Mesenchymal stem cell (in vitro differentiated cells and primary cell): ENCODE data around the gene SRL.
A peak's percentile ranks its signal among the peaks of the same experiment; 100 is the strongest.

ENCODE experiments used
- DNase-seq: peaks from one replicate; pipeline ENCODE4 v3.0.0-alpha.2; 2013
- H2AFZ ChIP-seq: one replicate; pipeline ENCODE4 v1.6.1; 2013; ENCODE audit warnings: low read depth, mild to moderate bottlenecking, control low read depth, inconsistent platforms, low read length, moderate library complexity
- H2AK5ac ChIP-seq: 2 replicates; pipeline ENCODE4 v1.6.1; 2013; ENCODE audit warnings: low read length, moderate library complexity, mild to moderate bottlenecking, inconsistent platforms; ENCODE audit not compliant: severe bottlenecking
- H2BK120ac ChIP-seq: one replicate; pipeline ENCODE4 v1.6.1; 2013; ENCODE audit warnings: low read depth, mild to moderate bottlenecking, inconsistent platforms, low read length, moderate library complexity
- H2BK12ac ChIP-seq, 2 experiments: one replicate each; pipeline ENCODE4 v1.6.1; 2013; ENCODE audit warnings: inconsistent platforms in 2 of 2, low read length in 2 of 2, mild to moderate bottlenecking in 2 of 2, moderate library complexity in 2 of 2, control low read depth in 1 of 2
- H2BK15ac ChIP-seq: one replicate; pipeline ENCODE4 v1.6.1; 2013; ENCODE audit warnings: mild to moderate bottlenecking, low read depth, inconsistent platforms; ENCODE audit not compliant: poor library complexity, severe bottlenecking
- H2BK5ac ChIP-seq: 2 replicates; pipeline ENCODE4 v1.6.1; 2013; ENCODE audit warnings: low read depth, mild to moderate bottlenecking, low read length, control low read depth, inconsistent platforms; ENCODE audit not compliant: poor library complexity, severe bottlenecking
- H3K14ac ChIP-seq, 2 experiments: one replicate each; pipeline ENCODE4 v1.6.1; 2013; ENCODE audit warnings: inconsistent platforms in 2 of 2, low read length in 2 of 2, control low read depth in 1 of 2, mild to moderate bottlenecking in 1 of 2, moderate library complexity in 1 of 2
- H3K18ac ChIP-seq, 2 experiments: one replicate each; pipeline ENCODE4 v1.6.1; 2013; ENCODE audit warnings: inconsistent platforms in 2 of 2, low read length in 2 of 2, control low read depth in 1 of 2, low read depth in 1 of 2, mild to moderate bottlenecking in 1 of 2
- H3K23ac ChIP-seq, 2 experiments: one replicate each; pipeline ENCODE4 v1.6.1; 2013; ENCODE audit warnings: inconsistent platforms in 2 of 2, low read length in 2 of 2, mild to moderate bottlenecking in 2 of 2, moderate library complexity in 2 of 2, control low read depth in 1 of 2
- H3K27ac ChIP-seq: 2 replicates; pipeline ENCODE4 v1.5.1; 2013; ENCODE audit warnings: mild to moderate bottlenecking, moderate library complexity, low read length, control low read depth, inconsistent platforms; ENCODE audit not compliant: poor library complexity, severe bottlenecking
- H3K27me3 ChIP-seq, 2 experiments: 2 replicates each; pipeline versions ENCODE4 v1.6.1 to v1.7.0; 2013; ENCODE audit warnings: low read length in 2 of 2, mild to moderate bottlenecking in 2 of 2, moderate library complexity in 2 of 2, control low read depth in 1 of 2, inconsistent platforms in 1 of 2; ENCODE audit not compliant: control insufficient read depth in 1 of 2, insufficient read depth in 1 of 2
- H3K36me3 ChIP-seq, 2 experiments: 2 replicates each; pipeline versions ENCODE4 v1.6.1 to v1.7.0; 2013; ENCODE audit warnings: low read length in 2 of 2, control low read depth in 1 of 2, inconsistent platforms in 1 of 2, low read depth in 1 of 2, mild to moderate bottlenecking in 1 of 2; ENCODE audit not compliant: insufficient read depth in 2 of 2, control insufficient read depth in 1 of 2
- H3K4ac ChIP-seq, 2 experiments: one replicate each; pipeline ENCODE4 v1.6.1; 2013; ENCODE audit warnings: inconsistent platforms in 2 of 2, low read length in 2 of 2, mild to moderate bottlenecking in 2 of 2, moderate library complexity in 2 of 2, control low read depth in 1 of 2, low read depth in 1 of 2
- H3K4me1 ChIP-seq: 2 replicates; pipeline ENCODE4 v1.6.1; 2013; ENCODE audit warnings: low read depth, low read length, control low read depth; ENCODE audit not compliant: control insufficient read depth, insufficient read depth
- H3K4me2 ChIP-seq: 2 replicates; pipeline ENCODE4 v1.6.1; 2013; ENCODE audit warnings: low read length, mild to moderate bottlenecking, inconsistent platforms; ENCODE audit not compliant: poor library complexity, severe bottlenecking
- H3K4me3 ChIP-seq, 2 experiments: 2 replicates each; pipeline versions ENCODE4 v1.5.1 to v1.7.0; 2013; ENCODE audit warnings: low read length in 2 of 2, mild to moderate bottlenecking in 2 of 2, control low read depth in 1 of 2, low read depth in 1 of 2; ENCODE audit not compliant: insufficient read depth in 1 of 2
- H3K79me1 ChIP-seq: replicated peaks from 2 replicates; pipeline ENCODE4 v1.6.1; 2013; ENCODE audit warnings: mild to moderate bottlenecking, control low read depth, low read length, inconsistent platforms; ENCODE audit not compliant: poor library complexity, severe bottlenecking
- H3K9ac ChIP-seq: 2 replicates; pipeline ENCODE4 v1.7.0; 2013; ENCODE audit warnings: mild to moderate bottlenecking, low read length, moderate library complexity
- H3K9me3 ChIP-seq: 2 replicates; pipeline ENCODE4 v1.7.0; 2013; ENCODE audit warnings: mild to moderate bottlenecking, low read length; ENCODE audit not compliant: control insufficient read depth
- H4K8ac ChIP-seq: one replicate; pipeline ENCODE4 v1.6.1; 2013; ENCODE audit warnings: inconsistent platforms, mild to moderate bottlenecking, low read length, moderate library complexity
- H4K91ac ChIP-seq: one replicate; pipeline ENCODE4 v1.6.1; 2013; ENCODE audit warnings: mild to moderate bottlenecking, low read length, inconsistent platforms
- WGBS: methylation state at CpG from one replicate; pipeline ENCODE4 v1.1.7; 2013; ENCODE audit warnings: mixed read lengths; 5-methylcytosine and 5-hydroxymethylcytosine counted together

The SRL gene

GRCh38 chr16:4203748-4204147 lies 38.1 kb downstream of the SRL start:
- no peak overlapping the region for H3K4me2 ChIP-seq
- DNase-seq = no peak
- H2AFZ ChIP-seq = no peak overlapping the region
- H3K9ac ChIP-seq = no peak overlapping the region
- no peak overlapping the region for H2BK12ac ChIP-seq
- H3K9me3 ChIP-seq = no peaks in the 10 kb centered on the region
- WGBS = 87% methylated on average over 11 of the region's 11 CpGs
- H3K4me3 ChIP-seq = no peak overlapping the region
- H2BK120ac ChIP-seq = no peak overlapping the region
- no peaks in the 10 kb centered on the region for H3K36me3 ChIP-seq
- no peak overlapping the region for H3K14ac ChIP-seq
- H4K91ac ChIP-seq = no peak overlapping the region
- H3K18ac ChIP-seq = no peak overlapping the region
- no peak overlapping the region for H4K8ac ChIP-seq
- no peaks in the 10 kb centered on the region for H3K79me1 ChIP-seq
- peaks cover 0 to 33% of the 10 kb centered on the region in 2 experiments for H3K27me3 ChIP-seq
- no peak overlapping the region for H3K27ac ChIP-seq
- H3K4me1 ChIP-seq = peaks cover 10% of the 10 kb centered on the region
- H2BK5ac ChIP-seq = no peak overlapping the region
- no peak overlapping the region for H2BK15ac ChIP-seq
- H2AK5ac ChIP-seq = no peak overlapping the region
- no peak overlapping the region for H3K23ac ChIP-seq
- no peak overlapping the region for H3K4ac ChIP-seq

GRCh38 chr16:4202615-4203345 lies 39.1 kb downstream of the SRL start:
- peak overlapping the region in 1 of 2 experiments; percentile 21 for H3K18ac ChIP-seq
- H4K8ac ChIP-seq = no peak overlapping the region
- DNase-seq = no peak
- H3K27ac ChIP-seq = no peak overlapping the region
- no peak overlapping the region for H2BK12ac ChIP-seq
- H3K27me3 ChIP-seq = peaks cover 0 to 24% of the 10 kb centered on the region in 2 experiments
- no peaks in the 10 kb centered on the region for H3K36me3 ChIP-seq
- no peaks in the 10 kb centered on the region for H3K9me3 ChIP-seq
- H3K14ac ChIP-seq = no peak overlapping the region
- no peak overlapping the region for H3K9ac ChIP-seq
- no peaks in the 10 kb centered on the region for H3K79me1 ChIP-seq
- 93% methylated on average over 16 of the region's 21 CpGs for WGBS
- H3K4me1 ChIP-seq = peaks cover 10% of the 10 kb centered on the region
- H2AFZ ChIP-seq = no peak overlapping the region
- H3K23ac ChIP-seq = no peak overlapping the region
- no peak overlapping the region for H2BK120ac ChIP-seq
- H3K4ac ChIP-seq = no peak overlapping the region
- no peak overlapping the region for H4K91ac ChIP-seq
- H2BK15ac ChIP-seq = no peak overlapping the region
- no peak overlapping the region for H3K4me2 ChIP-seq
- H2AK5ac ChIP-seq = no peak overlapping the region
- H2BK5ac ChIP-seq = no peak overlapping the region
- no peak overlapping the region for H3K4me3 ChIP-seq

- Histone ChIP-seq H2BK15ac (no peak overlapping the region), H3K27me3 (peaks cover 0 to 4% of the 10 kb centered on the region in 2 experiments), H3K4ac (no peak overlapping the region), H2AK5ac (no peak overlapping the region), H3K4me2 (no peak overlapping the region), H2BK120ac (no peak overlapping the region), H3K36me3 (no peaks in the 10 kb centered on the region), H3K9ac (peak overlapping the region; percentile 62), H3K4me3 (no peak overlapping the region), H3K18ac (no peak overlapping the region), H2BK5ac (no peak overlapping the region), H2AFZ (no peak overlapping the region), H3K9me3 (no peaks in the 10 kb centered on the region), H4K91ac (no peak overlapping the region), H3K79me1 (no peaks in the 10 kb centered on the region), H3K23ac (no peak overlapping the region), H3K4me1 (peaks cover 10% of the 10 kb centered on the region), H3K14ac (no peak overlapping the region), H4K8ac (peak overlapping the region; percentile 12), H2BK12ac (peak overlapping the region in 1 of 2 experiments; percentile 10), H3K27ac (no peak overlapping the region)
- 80% methylated on average over 1 of the region's 1 CpG for WGBS
- peak; percentile 22 for DNase-seq
These were observed 41.1 kb downstream of the SRL start for GRCh38 chr16:4200781-4201137.

DNA sequence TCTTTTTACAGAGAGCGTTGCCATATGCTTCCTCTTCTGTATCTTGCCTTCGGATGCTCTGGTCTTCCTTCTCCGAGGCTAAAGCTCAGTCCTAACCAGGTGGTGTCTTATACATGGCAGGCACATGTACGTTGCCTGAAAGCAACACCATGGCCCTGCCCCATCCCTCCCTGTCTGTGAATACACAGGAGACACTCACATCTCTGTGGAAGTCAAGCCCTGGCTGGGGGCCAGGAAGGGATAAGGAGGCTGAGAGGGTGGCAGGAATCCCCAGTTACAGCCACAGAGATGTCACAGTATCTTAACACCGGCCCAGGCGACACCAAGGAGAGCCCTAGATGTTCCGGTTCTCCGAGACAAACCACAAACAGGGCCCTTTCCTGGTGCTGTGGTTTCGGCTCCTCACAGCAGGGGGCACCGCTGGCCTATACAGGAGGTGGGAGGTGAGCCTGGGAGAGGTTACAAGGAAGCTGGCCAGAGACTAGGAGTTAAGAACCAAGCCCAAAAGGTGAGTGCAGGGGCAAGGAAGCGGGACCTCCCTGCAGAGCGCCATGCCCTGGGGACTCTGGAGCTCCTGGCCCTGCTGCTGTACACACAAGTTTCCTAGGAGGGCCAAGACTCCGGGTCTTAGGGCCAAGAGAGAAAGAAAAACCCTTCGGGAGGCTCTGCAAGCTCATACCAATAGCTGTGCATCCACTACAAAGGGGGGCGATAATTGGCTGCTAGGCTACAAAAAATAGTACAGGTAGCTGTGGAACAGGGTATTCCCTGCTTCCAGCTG lies 41.7 kb downstream of the SRL start:
- no peaks in the 10 kb centered on the region for H3K27me3 ChIP-seq
- H3K4ac ChIP-seq = no peak overlapping the region
- H3K4me2 ChIP-seq = no peak overlapping the region
- peak overlapping the region; percentile 62 for H3K9ac ChIP-seq
- no peak overlapping the region for H3K27ac ChIP-seq
- H3K18ac ChIP-seq = no peak overlapping the region
- H2BK120ac ChIP-seq = no peak overlapping the region
- peak; percentile 66 for DNase-seq
- H3K14ac ChIP-seq = no peak overlapping the region
- peak overlapping the region in 1 of 2 experiments; percentile 10 for H2BK12ac ChIP-seq
- no peak overlapping the region for H2AK5ac ChIP-seq
- no peaks in the 10 kb centered on the region for H3K9me3 ChIP-seq
- WGBS = 69% methylated on average over 14 of the region's 15 CpGs
- H3K79me1 ChIP-seq = no peaks in the 10 kb centered on the region
- H4K91ac ChIP-seq = peak overlapping the region; percentile 34
- H4K8ac ChIP-seq = peak overlapping the region; percentile 72
- no peak overlapping the region for H3K4me3 ChIP-seq
- no peak overlapping the region for H3K23ac ChIP-seq
- H3K4me1 ChIP-seq = peaks cover 10% of the 10 kb centered on the region
- no peak overlapping the region for H2BK5ac ChIP-seq
- peak overlapping the region; percentile 1 for H2AFZ ChIP-seq
- H2BK15ac ChIP-seq = no peak overlapping the region
- no peaks in the 10 kb centered on the region for H3K36me3 ChIP-seq
